ENCODE data around the gene CEP55. TPM values are rescaled to one million over a fixed set of nuclear protein-coding genes. Genes with fewer than 3 reads are reported as not detected.
A peak's percentile ranks its signal among the peaks of the same experiment; 100 is the strongest.

The CEP55 gene
- total RNA-seq = 1 to 10 TPM in 1 of 4 donors, under 1 TPM in 1, not detected in 2; 0.63 to 5.7 TPM

GRCh38 chr10:93496322-93497041, at the start of gene CEP55:
Gene CEP55, plus strand, starts transcription at chr10:93496612. Its CDS starts 3,440 bp downstream, at chr10:93500052.
- H3K27ac ChIP-seq = peak within 1 kb of the TSS in 3 of 4 donors; percentile 20 to 74 (median 28)
- H3K27me3 ChIP-seq = no peaks in the 10 kb centered on the region
- WGBS, 2 donors = 1 to 3% methylated on average over 16 to 67 of the region's 68 CpGs
- H3K9me3 ChIP-seq = no peaks in the 10 kb centered on the region
- peak; percentile 87 to 91 for DNase-seq (ENCODE audit: low spot score in 2 of 2)
- H3K4me1 ChIP-seq = peaks cover 0 to 13% (median 2%) of the 10 kb centered on the region in 4 donors
- TF ChIP-seq CTCF (IDR thresholded peaks at IDR 0.05) (peak in 2 of 5 experiments; percentile 13 to 24), EP300 (IDR thresholded peaks at IDR 0.05) (peak; percentile 62 to 63), POLR2A (IDR thresholded peaks at IDR 0.05) (peak in 1 of 2 donors; percentile 46)
- peak within 1 kb of the TSS; percentile 59 to 75 (median 68) for H3K4me3 ChIP-seq
- no peaks in the 10 kb centered on the region for H3K36me3 ChIP-seq

GRCh38 chr10:93447019-93447418, 49.4 kb upstream of the CEP55 start:
- Histone ChIP-seq H3K4me3 (no peak overlapping the region), H3K36me3 (peaks cover 0 to 28% (median 0%) of the 10 kb centered on the region in 3 donors), H3K27ac (peak overlapping the region in 2 of 4 donors; percentile 88 to 93), H3K4me1 (peaks cover 0 to 33% (median 16%) of the 10 kb centered on the region in 4 donors), H3K9me3 (no peaks in the 10 kb centered on the region), H3K27me3 (no peaks in the 10 kb centered on the region)
- TF ChIP-seq EP300 (IDR thresholded peaks at IDR 0.05) (no peak), CTCF (IDR thresholded peaks at IDR 0.05) (no peak), POLR2A (IDR thresholded peaks at IDR 0.05) (no peak)
- no peak for DNase-seq (ENCODE audit: low spot score in 2 of 2)
- 76 to 82% methylated on average over 6 of the region's 6 CpGs for WGBS, 2 donors

GRCh38 chr10:93447970-93448369, 48.4 kb upstream of the CEP55 start:
- Histone ChIP-seq H3K4me1 (peaks cover 0 to 25% (median 14%) of the 10 kb centered on the region in 4 donors), H3K27me3 (no peaks in the 10 kb centered on the region), H3K4me3 (no peak overlapping the region), H3K36me3 (peaks cover 0 to 28% (median 0%) of the 10 kb centered on the region in 3 donors), H3K9me3 (no peaks in the 10 kb centered on the region), H3K27ac (peak overlapping the region in 1 of 4 donors; percentile 36)
- 56 to 77% methylated on average over 3 of the region's 3 CpGs for WGBS, 2 donors
- no peak for TF ChIP-seq POLR2A (IDR thresholded peaks at IDR 0.05)
- TF ChIP-seq CTCF (IDR thresholded peaks at IDR 0.05) = no peak
- no peak for TF ChIP-seq EP300 (IDR thresholded peaks at IDR 0.05)
- DNase-seq (ENCODE audit: low spot score in 2 of 2) = no peak

- 74 to 76% methylated on average over 7 of the region's 7 CpGs for WGBS, 2 donors
- H3K4me1 ChIP-seq = peaks cover 0 to 3% (median under 1%) of the 10 kb centered on the region in 4 donors
- TF ChIP-seq CTCF (IDR thresholded peaks at IDR 0.05) (no peak), POLR2A (IDR thresholded peaks at IDR 0.05) (no peak), EP300 (IDR thresholded peaks at IDR 0.05) (no peak)
- no peak overlapping the region for H3K4me3 ChIP-seq
- peaks cover 0 to 35% (median 0%) of the 10 kb centered on the region in 3 donors for H3K36me3 ChIP-seq
- no peaks in the 10 kb centered on the region for H3K27me3 ChIP-seq
- DNase-seq (ENCODE audit: low spot score in 2 of 2) = no peak
- no peaks in the 10 kb centered on the region for H3K9me3 ChIP-seq
- H3K27ac ChIP-seq = no peak overlapping the region
These were observed 45.0 kb upstream of the CEP55 start for GRCh38 chr10:93451244-93451947.

- Histone ChIP-seq H3K9me3 (no peaks in the 10 kb centered on the region), H3K4me1 (peaks cover 0 to 6% (median 0%) of the 10 kb centered on the region in 4 donors), H3K27me3 (no peaks in the 10 kb centered on the region), H3K4me3 (no peak overlapping the region), H3K27ac (no peak overlapping the region), H3K36me3 (peaks cover 0 to 35% (median 0%) of the 10 kb centered on the region in 3 donors)
- no peak for TF ChIP-seq EP300 (IDR thresholded peaks at IDR 0.05)
- TF ChIP-seq CTCF (IDR thresholded peaks at IDR 0.05) = no peak
- TF ChIP-seq POLR2A (IDR thresholded peaks at IDR 0.05) = no peak
- WGBS, 2 donors = 49 to 53% methylated on average over 2 of the region's 2 CpGs
- no peak for DNase-seq (ENCODE audit: low spot score in 2 of 2)
These were observed 44.3 kb upstream of the CEP55 start for GRCh38 chr10:93452143-93452542.
